PC-3 (cell line): Measurements from ENCODE around the gene HSF4. TPM values are rescaled to one million over a fixed set of nuclear protein-coding genes. Genes with fewer than 3 reads are reported as not detected.

Experiments
- ATAC-seq: fragments of 200-7000 bp; cut with Tn5 transposase; 2 replicates; pipeline ENCODE4 v1.9.1; 2020; ENCODE audit warnings: mild to moderate bottlenecking, moderate library complexity
- Bru-seq: library from RNA; stranded (reverse); fragments of 400-500 nt; gene quantifications from one replicate; lab custom pipeline; 2021; lab: Mats Ljungman, UMichigan
- BruChase-seq, 2 experiments: library from RNA; stranded (reverse); fragments of 400-500 nt; gene quantifications; one replicate each; lab custom pipeline; 2021; lab: Mats Ljungman, UMichigan
- BruUV-seq: library from RNA; stranded (reverse); fragments of 400-500 nt; replicated peaks from 2 replicates; lab custom pipeline; 2021; lab: Mats Ljungman, UMichigan
- CTCF ChIA-PET: fragments of 300-600 bp; sonication (Branson Sonifier 250); formaldehyde crosslinking; loops from one replicate; lab custom pipeline; 2022; ENCODE audit warnings: antibody characterized with exemption; lab: Charles Lee
- POLR2A ChIA-PET: fragments of 300-600 bp; sonication (Branson Sonifier 250); formaldehyde crosslinking; loops from one replicate; lab custom pipeline; 2022; ENCODE audit warnings: antibody characterized with exemption; ENCODE audit not compliant: unreplicated experiment; lab: Charles Lee
- DNase-seq: peaks from one replicate; pipeline ENCODE4 v3.0.0-alpha.2; 2015
- H2AFZ ChIP-seq: fragments of 300-600 bp; sonication (generic); 2 replicates; pipeline ENCODE4 v1.6.0; 2016; ENCODE audit warnings: antibody characterized with exemption, low read length
- H3F3A ChIP-seq: fragments of 300-600 bp; sonication (generic); one replicate; pipeline ENCODE4 v1.6.0; 2017; ENCODE audit warnings: antibody characterized with exemption, low read length, control low read depth, mild to moderate bottlenecking; ENCODE audit not compliant: unreplicated experiment
- H3K27ac ChIP-seq: fragments of 300-600 bp; sonication (generic); 2 replicates; pipeline ENCODE4 v1.5.1; 2016; ENCODE audit warnings: mild to moderate bottlenecking, low read length
- H3K27me3 ChIP-seq: fragments of 300-600 bp; sonication (generic); 2 replicates; pipeline ENCODE4 v1.6.1; 2016; ENCODE audit warnings: low read length, mixed read lengths
- H3K36me3 ChIP-seq: fragments of 300-600 bp; sonication (generic); 2 replicates; pipeline ENCODE4 v1.6.1; 2016; ENCODE audit warnings: low read depth, mixed run types, low read length, mixed read lengths
- H3K4me1 ChIP-seq: fragments of 300-600 bp; sonication (generic); 2 replicates; pipeline ENCODE4 v1.5.1; 2016; ENCODE audit warnings: low read length; ENCODE audit not compliant: insufficient read depth
- H3K4me2 ChIP-seq: fragments of 300-600 bp; sonication (generic); 2 replicates; pipeline ENCODE4 v1.6.0; 2016; ENCODE audit warnings: low read length
- H3K4me3 ChIP-seq: fragments of 300-600 bp; sonication (generic); 2 replicates; pipeline ENCODE4 v1.5.1; 2016; ENCODE audit warnings: mild to moderate bottlenecking, low read length, mixed read lengths
- H3K79me2 ChIP-seq: fragments of 300-600 bp; sonication (generic); 2 replicates; pipeline ENCODE4 v1.6.1; 2017; ENCODE audit warnings: low read length, mixed read lengths
- H3K9ac ChIP-seq: fragments of 300-600 bp; sonication (generic); 2 replicates; pipeline ENCODE4 v1.6.0; 2016; ENCODE audit warnings: mild to moderate bottlenecking, low read length
- H3K9me2 ChIP-seq: fragments of 300-600 bp; sonication (generic); replicated peaks from 2 replicates; pipeline ENCODE4 v1.6.1; 2016; ENCODE audit warnings: mixed run types, low read length, mixed read lengths
- H3K9me3 ChIP-seq: fragments of 300-600 bp; sonication (generic); 2 replicates; pipeline ENCODE4 v1.6.1; 2016; ENCODE audit warnings: low read length, mixed read lengths
- H4K20me1 ChIP-seq: fragments of 300-600 bp; sonication (generic); 2 replicates; pipeline ENCODE4 v1.6.1; 2016; ENCODE audit warnings: low read length, mixed read lengths
- EZH2 ChIP-seq: fragments of 300-600 bp; sonication (generic); IDR thresholded peaks from one replicate; pipeline ENCODE4 v1.6.1; 2017; ENCODE audit warnings: antibody characterized with exemption, mild to moderate bottlenecking, low read length; ENCODE audit not compliant: unreplicated experiment
- EZH2phosphoT487 ChIP-seq: fragments of 300-600 bp; sonication (generic); IDR thresholded peaks from 2 replicates; pipeline ENCODE4 v1.6.1; 2018; ENCODE audit warnings: mild to moderate bottlenecking, antibody characterized with exemption, low read length, borderline replicate concordance
- intact Hi-C: fragments of 100-400 bp; cut with micrococcal nuclease; formaldehyde crosslinking; loops from 2 replicates; pipeline ENCODE4 v1.9.0; 2023
- long read RNA-seq: library from polyadenylated mRNA; unstranded; transcript quantifications from one replicate; pipeline ENCODE4 v2.0.0, GENCODE V29; 2021; ENCODE audit not compliant: unreplicated experiment
- total RNA-seq: library from RNA; depleted of rRNA; stranded (reverse); fragments of >200 nt; gene quantifications from 2 replicates; pipeline ENCODE4 v1.2.3, GENCODE V29; 2014; rRNA removed
- TF ChIP-seq, protein P1 (sequence below): fragments of 300-600 bp; sonication (generic); conservative IDR thresholded peaks from 2 replicates; pipeline ENCODE4 v1.5.1; 2017; ENCODE audit warnings: antibody characterized with exemption, low read depth, mild to moderate bottlenecking, low read length

HSF4 gene
- total RNA-seq (20.6 and 24.8 TPM in 2 replicates), Bru-seq, nascent RNA (percentile 63 among the genes with signal in this experiment), BruChase-seq, experiment 1, labeled RNA remaining after a 6-hour chase (percentile 69 among the genes with signal in this experiment), BruChase-seq, experiment 2, labeled RNA remaining after a 2-hour chase (percentile 72 among the genes with signal in this experiment)
- long read RNA-seq, partial matches to known transcripts, result 12 of 42 reads
- long read RNA-seq, other reads (novel, unspliced or antisense), result 30 of 42 reads

GRCh38 chr16:67164599-67165061 lies at the start of gene HSF4:
HSF4 (plus strand) TSS chr16:67164745; CDS start chr16:67164812, 67 bp downstream.
- H3K4me2 ChIP-seq, result no peak within 1 kb of the TSS

DNA sequence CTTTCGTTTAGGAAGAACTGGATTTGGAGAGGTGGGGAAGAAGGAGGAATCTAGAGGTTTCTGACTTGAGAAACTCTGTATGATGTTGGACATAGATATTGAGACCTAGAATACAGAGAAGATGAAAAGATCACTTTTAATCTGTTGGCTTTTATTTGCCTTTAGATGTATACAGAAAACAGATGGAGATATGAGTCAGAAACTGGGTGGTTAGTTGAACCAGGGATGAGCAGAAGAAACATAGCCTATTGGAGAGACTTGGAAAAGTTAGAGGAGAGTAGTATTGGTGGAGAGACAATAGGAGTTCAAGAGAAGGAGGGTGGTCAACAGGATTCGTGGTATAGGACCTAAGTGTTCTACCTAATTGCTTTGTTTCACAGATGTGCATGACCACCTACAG lies 49.8 kb upstream of the HSF4 start:
- peaks cover 82% of the 10 kb centered on the region for H3K79me2 ChIP-seq
- no peak overlapping the region for H2AFZ ChIP-seq
- H3K4me3 ChIP-seq, result no peak overlapping the region
- H3K27ac ChIP-seq, result no peak overlapping the region
- H4K20me1 ChIP-seq, result 0 out of 2 replicates have a peak, but pooled peaks cover 4% of the 10 kb centered on the region
- H3F3A ChIP-seq, result no peaks in the 10 kb centered on the region
- no peaks in the 10 kb centered on the region for H3K36me3 ChIP-seq
- H3K9ac ChIP-seq, result no peak overlapping the region
- BruUV-seq, result no TSS peak
- ChIA-PET POLR2A (no interaction called here), CTCF (no interaction called here)
- intact Hi-C loops, result no loop called here
- H3K27me3 ChIP-seq, result no peaks in the 10 kb centered on the region
- peaks cover 40% of the 10 kb centered on the region for H3K4me1 ChIP-seq
- H3K9me2 ChIP-seq, result no peaks in the 10 kb centered on the region
- DNase-seq (no peak), ATAC-seq (no peak)
- H3K4me2 ChIP-seq, result no peak overlapping the region
- H3K9me3 ChIP-seq, result no peaks in the 10 kb centered on the region
- TF ChIP-seq, protein P1, sequence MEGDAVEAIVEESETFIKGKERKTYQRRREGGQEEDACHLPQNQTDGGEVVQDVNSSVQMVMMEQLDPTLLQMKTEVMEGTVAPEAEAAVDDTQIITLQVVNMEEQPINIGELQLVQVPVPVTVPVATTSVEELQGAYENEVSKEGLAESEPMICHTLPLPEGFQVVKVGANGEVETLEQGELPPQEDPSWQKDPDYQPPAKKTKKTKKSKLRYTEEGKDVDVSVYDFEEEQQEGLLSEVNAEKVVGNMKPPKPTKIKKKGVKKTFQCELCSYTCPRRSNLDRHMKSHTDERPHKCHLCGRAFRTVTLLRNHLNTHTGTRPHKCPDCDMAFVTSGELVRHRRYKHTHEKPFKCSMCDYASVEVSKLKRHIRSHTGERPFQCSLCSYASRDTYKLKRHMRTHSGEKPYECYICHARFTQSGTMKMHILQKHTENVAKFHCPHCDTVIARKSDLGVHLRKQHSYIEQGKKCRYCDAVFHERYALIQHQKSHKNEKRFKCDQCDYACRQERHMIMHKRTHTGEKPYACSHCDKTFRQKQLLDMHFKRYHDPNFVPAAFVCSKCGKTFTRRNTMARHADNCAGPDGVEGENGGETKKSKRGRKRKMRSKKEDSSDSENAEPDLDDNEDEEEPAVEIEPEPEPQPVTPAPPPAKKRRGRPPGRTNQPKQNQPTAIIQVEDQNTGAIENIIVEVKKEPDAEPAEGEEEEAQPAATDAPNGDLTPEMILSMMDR, result no peak
- no peak for TF ChIP-seq EZH2
- TF ChIP-seq EZH2phosphoT487, result no peak

More at GRCh38 chr16:67164599-67165061, at the start of gene HSF4:
- BruUV-seq, result no TSS peak
- TF ChIP-seq, protein P1, result no peak
- no peak for TF ChIP-seq EZH2phosphoT487
- no peak for TF ChIP-seq EZH2
- ATAC-seq, result no peak
- Histone ChIP-seq H2AFZ (no peak within 1 kb of the TSS), H3K4me1 (peaks cover 12% of the 10 kb centered on the region), H3F3A (no peaks in the 10 kb centered on the region), H4K20me1 (no peaks in the 10 kb centered on the region), H3K27ac (no peak within 1 kb of the TSS), H3K36me3 (no peaks in the 10 kb centered on the region), H3K9me3 (no peaks in the 10 kb centered on the region), H3K9ac (no peak within 1 kb of the TSS), H3K9me2 (no peaks in the 10 kb centered on the region), H3K27me3 (no peaks in the 10 kb centered on the region), H3K4me3 (no peak within 1 kb of the TSS), H3K79me2 (no peaks in the 10 kb centered on the region)
- DNase-seq, result no peak
- CTCF ChIA-PET, result no interaction called here
- POLR2A ChIA-PET, result no interaction called here
- intact Hi-C loops, result loop anchor here (5.0 kb wide), 1 partner anchor 147 kb away; no protein-coding TSS in a partner anchor

DNA sequence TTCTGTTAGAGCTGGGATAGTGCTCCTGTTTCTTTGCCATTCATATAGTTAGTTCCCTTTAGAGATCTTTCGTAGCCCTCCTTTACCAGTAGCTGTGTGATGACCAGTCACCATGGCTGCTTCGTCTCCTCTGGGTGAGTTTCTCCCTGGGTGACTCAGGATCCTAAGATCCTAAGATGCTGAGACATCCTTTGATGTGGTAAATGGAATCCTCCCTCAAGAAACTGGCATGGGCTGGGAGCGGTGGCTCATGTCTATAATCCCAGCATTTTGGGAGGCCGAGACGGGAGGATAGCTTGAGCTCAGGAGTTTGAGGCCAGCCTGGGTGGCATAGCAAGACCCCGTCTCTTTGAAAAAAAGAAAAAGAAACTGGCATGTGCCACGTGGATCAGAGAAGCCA lies 48.9 kb upstream of the HSF4 start:
- no peak for TF ChIP-seq EZH2
- TF ChIP-seq, protein P1, result no peak
- TF ChIP-seq EZH2phosphoT487, result no peak
- 0 out of 2 replicates have a peak overlapping the region, but pooled peaks have one; percentile 11 for H3K4me2 ChIP-seq
- intact Hi-C loops, result no loop called here
- no peaks in the 10 kb centered on the region for H3K36me3 ChIP-seq
- H3K9me2 ChIP-seq, result no peaks in the 10 kb centered on the region
- H2AFZ ChIP-seq, result no peak overlapping the region
- POLR2A ChIA-PET, result no interaction called here
- 0 out of 2 replicates have a peak, but pooled peaks cover 4% of the 10 kb centered on the region for H4K20me1 ChIP-seq
- peak; percentile 78 for ATAC-seq
- H3F3A ChIP-seq, result no peaks in the 10 kb centered on the region
- peaks cover 42% of the 10 kb centered on the region for H3K4me1 ChIP-seq
- peak; percentile 80 for DNase-seq
- H3K79me2 ChIP-seq, result peaks cover 76% of the 10 kb centered on the region
- no peaks in the 10 kb centered on the region for H3K27me3 ChIP-seq
- peak overlapping the region; percentile 51 for H3K27ac ChIP-seq
- CTCF ChIA-PET, result interaction anchor here (1.0 to 1.2 kb wide), 2 partner anchors 70 to 98 kb away, joined by 3 to 4 read pairs; no protein-coding TSS in a partner anchor
- no peaks in the 10 kb centered on the region for H3K9me3 ChIP-seq
- BruUV-seq, result no TSS peak
- H3K9ac ChIP-seq, result no peak overlapping the region
- no peak overlapping the region for H3K4me3 ChIP-seq
